Testis (tissue), 3 donors: ENCODE data around the gene HOXA10. TPM values are rescaled to one million over a fixed set of nuclear protein-coding genes. Genes with fewer than 3 reads are reported as not detected.

ENCODE experiments used
- DNase-seq: peaks from one replicate; pipeline ENCODE4 v3.0.0-alpha.2; 2019
- H3K27ac ChIP-seq, 2 donors: fragments of 200-600 bp; sonication (generic); one replicate each; pipeline ENCODE4 v1.5.1; 2019
- H3K27me3 ChIP-seq: fragments of 200-600 bp; sonication (generic); one replicate; pipeline ENCODE4 v1.5.1; 2019
- H3K36me3 ChIP-seq: fragments of 200-600 bp; sonication (generic); one replicate; pipeline ENCODE4 v1.5.1; 2017; ENCODE audit warnings: low read depth; ENCODE audit errors: missing control alignments
- H3K4me1 ChIP-seq: fragments of 200-600 bp; sonication (generic); one replicate; pipeline ENCODE4 v1.5.1; 2019
- H3K4me3 ChIP-seq, 2 donors: fragments of 200-600 bp; sonication (generic); one replicate each; pipeline ENCODE4 v1.5.1; 2017 to 2019
- H3K9me3 ChIP-seq: fragments of 200-600 bp; sonication (generic); one replicate; pipeline ENCODE4 v1.5.1; 2017
- POLR2A ChIP-seq: fragments of 450-650 bp; IDR thresholded peaks from one replicate; pipeline ENCODE4 v1.6.1; 2017; ENCODE audit warnings: antibody characterized with exemption, mild to moderate bottlenecking, moderate library complexity
- WGBS, 2 donors: methylation state at CpG; one replicate each; pipeline ENCODE4 v1.1.5; 2018; 5-methylcytosine and 5-hydroxymethylcytosine counted together
- intact Hi-C: fragments of 100-400 bp; cut with DNase I; formaldehyde crosslinking; loops from one replicate; pipeline ENCODE4 v1.15.1; 2023; ENCODE audit warnings: low total_unique reads
- polyA plus RNA-seq: library from polyadenylated mRNA; stranded (reverse); fragments of 350-450 nt; fragmentation: Illumina TruSeq; extraction: RNeasy Lipid Tissue Mini Kit (QIAGEN cat#74804); gene quantifications from one replicate; pipeline ENCODE4 v1.2.3, GENCODE V29; 2014; ENCODE audit warnings: low read depth, low replicate concordance; ENCODE audit not compliant: insufficient read depth
- total RNA-seq, 2 donors: library from RNA; depleted of rRNA; stranded (reverse); fragments of >200 nt; gene quantifications; one replicate each; pipeline ENCODE4 v1.2.3, GENCODE V29; 2016
- TF ChIP-seq, protein P1 (sequence below), 3 experiments: fragments of 450-650 bp in 2 of 3; fragments of 200-600 bp in 1 of 3; sonication (generic) in 1 of 3; IDR thresholded peaks; one replicate each; pipeline ENCODE4 v1.5.1; 2016 to 2019; ENCODE audit warnings: antibody characterized with exemption in 3 of 3, mild to moderate bottlenecking in 2 of 3, moderate library complexity in 1 of 3

The HOXA10 gene
- total and polyA plus RNA-seq, 3 donors from 2014 or later = 0.31 to 1.8 (median 1.6) TPM

DNA sequence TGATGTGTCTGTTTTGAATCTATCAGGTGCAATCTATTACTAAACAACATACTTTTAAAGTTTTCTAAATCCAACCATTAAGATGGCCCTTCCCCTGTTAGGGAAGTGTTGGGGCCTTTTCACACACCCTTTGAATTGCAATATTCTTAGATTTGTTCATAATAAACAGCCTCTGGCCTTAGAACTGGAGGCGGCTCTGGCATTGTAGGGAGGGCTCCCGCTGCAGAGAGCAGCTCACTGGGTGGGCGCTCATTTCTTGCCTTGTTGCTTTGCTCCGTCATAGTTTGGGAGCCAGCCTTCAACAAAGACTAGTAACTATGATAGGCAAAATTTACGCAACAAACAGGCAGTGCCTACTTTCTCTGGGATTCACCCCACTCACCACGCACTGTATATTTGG, 4.2 kb upstream of the HOXA10 start:
- no peak overlapping the region for H3K27ac ChIP-seq

DNA sequence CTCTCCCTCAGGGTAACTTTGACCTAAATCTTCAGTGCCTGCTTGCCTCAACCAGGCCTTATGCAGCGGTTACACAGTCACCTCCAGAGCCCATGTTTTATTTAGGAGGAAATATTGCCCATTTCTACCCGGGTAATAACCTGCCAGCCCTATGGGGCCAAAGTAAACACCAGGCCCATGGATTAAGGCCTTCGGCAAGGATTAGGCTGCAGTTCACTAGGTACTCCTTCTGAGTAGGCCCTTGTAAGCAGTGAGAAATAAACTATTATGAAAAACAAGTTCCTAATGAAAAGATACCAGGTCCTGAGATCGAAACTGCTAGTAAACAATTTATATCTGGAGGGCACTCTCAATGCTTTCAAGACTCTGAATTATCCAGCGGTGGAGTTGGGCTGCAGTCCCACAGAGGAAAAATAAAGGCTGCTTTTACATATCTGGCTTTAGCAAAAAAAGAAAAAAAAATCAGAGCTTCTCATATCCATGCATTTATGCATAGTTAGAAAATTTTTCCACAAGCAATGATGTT, 3.7 kb upstream of the HOXA10 start:
- no peaks in the 10 kb centered on the region for H3K27me3 ChIP-seq
- no peak overlapping the region for H3K27ac ChIP-seq
- intact Hi-C loops = no loop called here
- H3K4me3 ChIP-seq = no peak overlapping the region
- no peak for DNase-seq
- no peaks in the 10 kb centered on the region for H3K9me3 ChIP-seq
- TF ChIP-seq, protein P1, sequence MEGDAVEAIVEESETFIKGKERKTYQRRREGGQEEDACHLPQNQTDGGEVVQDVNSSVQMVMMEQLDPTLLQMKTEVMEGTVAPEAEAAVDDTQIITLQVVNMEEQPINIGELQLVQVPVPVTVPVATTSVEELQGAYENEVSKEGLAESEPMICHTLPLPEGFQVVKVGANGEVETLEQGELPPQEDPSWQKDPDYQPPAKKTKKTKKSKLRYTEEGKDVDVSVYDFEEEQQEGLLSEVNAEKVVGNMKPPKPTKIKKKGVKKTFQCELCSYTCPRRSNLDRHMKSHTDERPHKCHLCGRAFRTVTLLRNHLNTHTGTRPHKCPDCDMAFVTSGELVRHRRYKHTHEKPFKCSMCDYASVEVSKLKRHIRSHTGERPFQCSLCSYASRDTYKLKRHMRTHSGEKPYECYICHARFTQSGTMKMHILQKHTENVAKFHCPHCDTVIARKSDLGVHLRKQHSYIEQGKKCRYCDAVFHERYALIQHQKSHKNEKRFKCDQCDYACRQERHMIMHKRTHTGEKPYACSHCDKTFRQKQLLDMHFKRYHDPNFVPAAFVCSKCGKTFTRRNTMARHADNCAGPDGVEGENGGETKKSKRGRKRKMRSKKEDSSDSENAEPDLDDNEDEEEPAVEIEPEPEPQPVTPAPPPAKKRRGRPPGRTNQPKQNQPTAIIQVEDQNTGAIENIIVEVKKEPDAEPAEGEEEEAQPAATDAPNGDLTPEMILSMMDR (IDR thresholded peaks at IDR 0.05) = no peak
- no peak for TF ChIP-seq POLR2A
- H3K4me1 ChIP-seq = peaks cover 8% of the 10 kb centered on the region
- 90 to 93% methylated on average over 5 of the region's 5 CpGs for WGBS, 2 donors
- H3K36me3 ChIP-seq = no peaks in the 10 kb centered on the region

More for the DNA sequence above, 4.2 kb upstream of the HOXA10 start:
- Histone ChIP-seq H3K27me3 (no peaks in the 10 kb centered on the region), H3K4me1 (peaks cover 6% of the 10 kb centered on the region), H3K4me3 (no peak overlapping the region), H3K36me3 (no peaks in the 10 kb centered on the region), H3K9me3 (no peaks in the 10 kb centered on the region)
- DNase-seq = no peak
- WGBS, 2 donors = 91% methylated on average over 6 of the region's 6 CpGs
- no peak for TF ChIP-seq POLR2A
- TF ChIP-seq, protein P1 (IDR thresholded peaks at IDR 0.05) = no peak
- intact Hi-C loops = no loop called here

DNA sequence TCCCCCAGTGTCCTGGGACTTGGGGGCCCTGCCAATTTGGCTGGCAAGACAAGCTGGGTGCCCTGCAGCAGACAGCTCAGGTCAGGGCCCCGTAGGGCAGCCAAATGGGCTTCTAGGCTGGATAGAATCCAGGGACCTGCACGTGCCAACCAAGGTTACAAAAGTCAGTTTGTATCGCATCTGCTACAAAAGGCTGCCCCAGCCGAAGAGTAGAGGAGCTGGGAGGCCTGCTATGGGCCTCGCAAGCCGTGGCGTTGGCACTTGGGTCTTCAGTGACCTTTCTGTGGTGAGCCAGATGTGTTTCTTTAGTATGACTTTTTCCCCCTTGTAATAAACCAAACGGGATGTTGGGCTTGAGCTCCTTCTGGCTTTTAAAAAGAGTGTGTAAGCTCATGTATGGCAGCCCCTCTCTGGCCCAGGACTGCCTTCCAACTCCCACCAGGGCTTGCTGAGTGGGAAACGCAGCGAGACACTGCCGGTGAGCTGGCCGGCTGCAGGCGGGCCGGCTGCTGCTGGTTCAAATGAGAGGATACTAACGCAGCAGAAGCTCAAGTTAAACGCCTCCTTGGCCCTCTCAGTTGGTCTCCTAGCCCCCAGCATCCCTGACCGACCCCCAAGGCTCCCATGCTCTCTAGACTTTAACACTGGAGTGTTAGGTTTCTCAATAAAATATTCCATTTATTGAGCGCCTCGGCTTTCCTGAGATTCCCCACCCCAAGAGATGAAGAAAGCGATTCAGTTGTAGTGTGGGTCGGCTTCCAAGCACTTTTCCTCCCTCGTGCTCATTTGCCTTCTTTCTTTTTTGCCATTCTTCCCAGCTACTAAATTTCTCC, 3.1 kb upstream of the HOXA10 start:
- WGBS, 2 donors = 87 to 90% methylated on average over 19 to 22 of the region's 22 CpGs
- H3K27ac ChIP-seq = no peak overlapping the region
- peaks cover 12% of the 10 kb centered on the region for H3K4me1 ChIP-seq
- H3K27me3 ChIP-seq = no peaks in the 10 kb centered on the region
- intact Hi-C loops = no loop called here
- DNase-seq = no peak
- H3K36me3 ChIP-seq = no peaks in the 10 kb centered on the region
- H3K4me3 ChIP-seq = no peak overlapping the region
- no peak for TF ChIP-seq POLR2A
- TF ChIP-seq, protein P1 (IDR thresholded peaks at IDR 0.05) = no peak
- H3K9me3 ChIP-seq = no peaks in the 10 kb centered on the region

DNA sequence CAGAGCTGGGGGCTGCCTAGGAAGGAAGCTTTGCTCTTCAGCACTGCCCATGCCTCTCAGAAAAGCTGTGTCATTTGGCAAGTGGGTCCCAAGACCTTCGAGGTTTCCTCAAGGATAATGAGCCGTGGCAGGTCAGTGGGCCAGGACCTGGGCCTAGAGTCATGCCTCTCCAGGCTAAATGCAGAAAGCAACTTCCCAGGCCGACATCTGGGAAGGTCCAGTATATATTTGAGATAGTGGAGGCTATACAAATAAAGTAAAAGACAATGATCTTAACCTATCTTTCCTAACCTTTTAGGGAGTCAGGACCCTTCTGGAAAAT, 2.4 kb upstream of the HOXA10 start:
- H3K4me1 ChIP-seq = peaks cover 12% of the 10 kb centered on the region

More for the DNA sequence above, 2.4 kb upstream of the HOXA10 start:
- H3K9me3 ChIP-seq = no peaks in the 10 kb centered on the region
- H3K27ac ChIP-seq = no peak overlapping the region
- no peak overlapping the region for H3K4me3 ChIP-seq
- H3K36me3 ChIP-seq = no peaks in the 10 kb centered on the region
- 69 to 79% methylated on average over 3 of the region's 3 CpGs for WGBS, 2 donors
- no peaks in the 10 kb centered on the region for H3K27me3 ChIP-seq
- intact Hi-C loops = no loop called here
- TF ChIP-seq, protein P1 (IDR thresholded peaks at IDR 0.05) = no peak
- DNase-seq = no peak
